HepG2 (cell line): ENCODE data around the gene TATDN3. TPM values are rescaled to one million over a fixed set of nuclear protein-coding genes. Genes with fewer than 3 reads are reported as not detected.

Experiments
- CHD2 ChIP-seq: IDR thresholded peaks from 2 replicates; pipeline ENCODE4 v1.6.1; 2011; ENCODE audit warnings: low read depth, low read length, improper control_type of control experiment
- HNRNPUL1 ChIP-seq: fragments of 200-400 bp; formaldehyde crosslinking; IDR thresholded peaks from 2 replicates; pipeline ENCODE4 v1.6.1; 2017; ENCODE audit warnings: low read depth, mild to moderate bottlenecking, low read length, moderate library complexity
- MAZ ChIP-seq, 2 experiments: sonication (generic) in 1 of 2; formaldehyde crosslinking in 1 of 2; IDR thresholded peaks; 2 replicates each; pipeline versions ENCODE4 v1.5.0 to v1.6.1; 2012 to 2020; ENCODE audit warnings: low read depth in 2 of 2, mild to moderate bottlenecking in 2 of 2, borderline replicate concordance in 1 of 2, improper control_type of control experiment in 1 of 2, low read length in 1 of 2, missing genetic modification reagents in 1 of 2, moderate library complexity in 1 of 2
- RAD51 ChIP-seq: fragments of 450-650 bp; IDR thresholded peaks from 2 replicates; pipeline ENCODE4 v1.6.1; 2016; ENCODE audit warnings: borderline replicate concordance
- SOX13 ChIP-seq, 3 experiments: fragments of 450-650 bp in 1 of 3; sonication (generic) in 1 of 3; formaldehyde crosslinking in 1 of 3; IDR thresholded peaks in 2 of 3; conservative IDR thresholded peaks in 1 of 3; 2 replicates each; pipeline versions ENCODE4 v1.5.0 to v1.6.1; 2016 to 2020; ENCODE audit warnings: antibody characterized with exemption in 1 of 3, mild to moderate bottlenecking in 1 of 3, missing compliant biosample characterization in 1 of 3, missing genetic modification reagents in 1 of 3, moderate library complexity in 1 of 3
- THAP11 ChIP-seq: IDR thresholded peaks from 2 replicates; pipeline ENCODE4 v1.6.1; 2016; ENCODE audit warnings: missing biosample characterization, missing genetic modification reagents
- TOPORS ChIP-seq: sonication (generic); formaldehyde crosslinking; IDR thresholded peaks from 2 replicates; pipeline ENCODE4 v1.8.0; 2023; ENCODE audit warnings: mild to moderate bottlenecking, missing genetic modification reagents
- ZFP41 ChIP-seq: sonication (generic); formaldehyde crosslinking; IDR thresholded peaks from 2 replicates; pipeline ENCODE4 v1.4.0; 2020; ENCODE audit warnings: mild to moderate bottlenecking, missing genetic modification reagents, borderline replicate concordance
- ZNF354B ChIP-seq: sonication (generic); formaldehyde crosslinking; IDR thresholded peaks from 2 replicates; pipeline ENCODE4 v1.8.0; 2022; ENCODE audit warnings: mild to moderate bottlenecking, missing genetic modification reagents
- ZNF563 ChIP-seq: sonication (generic); formaldehyde crosslinking; IDR thresholded peaks from 2 replicates; pipeline ENCODE4 v1.8.0; 2022; ENCODE audit warnings: mild to moderate bottlenecking, moderate library complexity, missing genetic modification reagents
- ZNF577 ChIP-seq: sonication (generic); formaldehyde crosslinking; IDR thresholded peaks from 2 replicates; pipeline ENCODE4 v1.4.0; 2020; ENCODE audit warnings: mild to moderate bottlenecking, low read depth, missing genetic modification reagents, borderline replicate concordance
- polyA plus RNA-seq, 8 experiments: library from polyadenylated mRNA; depleted of rRNA in 3 of 8; stranded (reverse) in 7 of 8; unstranded in 1 of 8; fragments of >200 nt; fragmentation: Illumina TruSeq in 4 of 8; extraction: Trizol in 4 of 8; gene quantifications; 2 replicates each; pipeline versions ENCODE4 v1.2.1 to v1.2.3, GENCODE V29; 2011 to 2016; ENCODE audit warnings: low read depth in 4 of 8, missing spikeins in 1 of 8, mixed read lengths in 1 of 8; ENCODE audit not compliant: insufficient read depth in 1 of 8
- total RNA-seq, 5 experiments: library from RNA; depleted of rRNA; stranded (reverse); fragments of >200 nt; fragmentation: Illumina TruSeq; extraction: Trizol; gene quantifications; 2 replicates each; pipeline ENCODE4 v1.2.3, GENCODE V29; 2016; ENCODE audit warnings: low read depth in 1 of 5
- TF ChIP-seq, protein P1 (sequence below): sonication (generic); formaldehyde crosslinking; IDR thresholded peaks from 2 replicates; pipeline ENCODE4; 2020; ENCODE audit warnings: missing genetic modification reagents, mild to moderate bottlenecking, borderline replicate concordance
- TF ChIP-seq, protein P2 (sequence below): sonication (generic); formaldehyde crosslinking; IDR thresholded peaks from 2 replicates; pipeline ENCODE4 v1.8.0; 2022; ENCODE audit warnings: low read depth, missing genetic modification reagents
- TF ChIP-seq, protein P3 (sequence below): sonication (generic); formaldehyde crosslinking; IDR thresholded peaks from 2 replicates; pipeline ENCODE4 v1.4.0; 2020; ENCODE audit warnings: missing genetic modification reagents
- TF ChIP-seq, protein P4 (sequence below): sonication (generic); IDR thresholded peaks from 2 replicates; pipeline ENCODE4 v1.6.1; 2016; ENCODE audit warnings: low read depth, borderline replicate concordance
- TF ChIP-seq, protein P5 (sequence below): sonication (generic); formaldehyde crosslinking; IDR thresholded peaks from 2 replicates; pipeline ENCODE4 v1.4.0; 2020; ENCODE audit warnings: missing genetic modification reagents

TATDN3 gene
- total and polyA plus RNA-seq, 2 of the 13 experiments (the other 11 are each of a cell fraction or from before 2014, with no cell fraction given): 7.3 to 8.6 TPM

DNA sequence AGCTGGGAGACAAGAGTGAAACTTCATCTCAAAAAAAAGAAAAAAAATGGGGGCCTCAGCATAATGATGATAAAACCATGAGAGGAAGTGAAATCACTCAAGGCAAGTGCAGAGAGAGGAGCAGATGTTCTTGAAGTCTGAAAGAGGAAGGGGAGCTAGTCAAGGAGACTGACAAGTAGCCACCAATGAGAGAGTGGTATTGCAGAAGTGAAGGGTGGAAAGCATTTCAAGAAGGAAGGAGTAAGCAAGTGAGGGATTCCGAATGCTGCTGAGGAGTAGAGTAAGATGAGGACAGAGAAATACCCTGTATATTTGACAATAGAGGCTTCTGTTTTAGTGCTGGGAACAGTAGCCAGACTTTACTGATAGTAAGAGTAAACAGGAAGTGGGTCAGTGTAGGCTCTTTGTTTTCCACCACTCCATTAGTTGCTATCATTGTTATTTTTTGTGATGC lies 2.9 kb downstream of the TATDN3 start (continued):
- no peak for TF ChIP-seq HNRNPUL1
- TF ChIP-seq ZNF563 (CRISPR knock-in tag): no peak
- no peak for TF ChIP-seq ZNF577 (CRISPR knock-in tag)
- TF ChIP-seq CHD2: no peak
- no peak for TF ChIP-seq ZNF354B
- no peak for TF ChIP-seq RAD51
- TF ChIP-seq, protein P1, sequence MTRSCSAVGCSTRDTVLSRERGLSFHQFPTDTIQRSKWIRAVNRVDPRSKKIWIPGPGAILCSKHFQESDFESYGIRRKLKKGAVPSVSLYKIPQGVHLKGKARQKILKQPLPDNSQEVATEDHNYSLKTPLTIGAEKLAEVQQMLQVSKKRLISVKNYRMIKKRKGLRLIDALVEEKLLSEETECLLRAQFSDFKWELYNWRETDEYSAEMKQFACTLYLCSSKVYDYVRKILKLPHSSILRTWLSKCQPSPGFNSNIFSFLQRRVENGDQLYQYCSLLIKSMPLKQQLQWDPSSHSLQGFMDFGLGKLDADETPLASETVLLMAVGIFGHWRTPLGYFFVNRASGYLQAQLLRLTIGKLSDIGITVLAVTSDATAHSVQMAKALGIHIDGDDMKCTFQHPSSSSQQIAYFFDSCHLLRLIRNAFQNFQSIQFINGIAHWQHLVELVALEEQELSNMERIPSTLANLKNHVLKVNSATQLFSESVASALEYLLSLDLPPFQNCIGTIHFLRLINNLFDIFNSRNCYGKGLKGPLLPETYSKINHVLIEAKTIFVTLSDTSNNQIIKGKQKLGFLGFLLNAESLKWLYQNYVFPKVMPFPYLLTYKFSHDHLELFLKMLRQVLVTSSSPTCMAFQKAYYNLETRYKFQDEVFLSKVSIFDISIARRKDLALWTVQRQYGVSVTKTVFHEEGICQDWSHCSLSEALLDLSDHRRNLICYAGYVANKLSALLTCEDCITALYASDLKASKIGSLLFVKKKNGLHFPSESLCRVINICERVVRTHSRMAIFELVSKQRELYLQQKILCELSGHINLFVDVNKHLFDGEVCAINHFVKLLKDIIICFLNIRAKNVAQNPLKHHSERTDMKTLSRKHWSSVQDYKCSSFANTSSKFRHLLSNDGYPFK (CRISPR knock-in tag): no peak
- no peak for TF ChIP-seq SOX13 (IDR thresholded peaks at IDR 0.05)
- peak in 1 of 2 experiments; percentile 87; a peak in 2 of 4 replicates for TF ChIP-seq SOX13 (CRISPR knock-in tag; conservative IDR thresholded peaks at IDR 0.05 in 1 of 2, IDR thresholded peaks at IDR 0.05 in 1 of 2)
- TF ChIP-seq, protein P2, sequence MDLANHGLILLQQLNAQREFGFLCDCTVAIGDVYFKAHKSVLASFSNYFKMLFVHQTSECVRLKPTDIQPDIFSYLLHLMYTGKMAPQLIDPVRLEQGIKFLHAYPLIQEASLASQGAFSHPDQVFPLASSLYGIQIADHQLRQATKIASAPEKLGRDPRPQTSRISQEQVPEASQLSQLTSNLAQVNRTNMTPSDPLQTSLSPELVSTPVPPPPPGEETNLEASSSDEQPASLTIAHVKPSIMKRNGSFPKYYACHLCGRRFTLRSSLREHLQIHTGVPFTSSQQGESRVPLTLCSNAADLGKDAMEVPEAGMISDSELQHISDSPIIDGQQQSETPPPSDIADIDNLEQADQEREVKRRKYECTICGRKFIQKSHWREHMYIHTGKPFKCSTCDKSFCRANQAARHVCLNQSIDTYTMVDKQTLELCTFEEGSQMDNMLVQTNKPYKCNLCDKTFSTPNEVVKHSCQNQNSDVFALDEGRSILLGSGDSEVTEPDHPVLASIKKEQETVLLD (CRISPR knock-in tag): no peak
- no peak for TF ChIP-seq ZFP41 (CRISPR knock-in tag)
- TF ChIP-seq, protein P3, sequence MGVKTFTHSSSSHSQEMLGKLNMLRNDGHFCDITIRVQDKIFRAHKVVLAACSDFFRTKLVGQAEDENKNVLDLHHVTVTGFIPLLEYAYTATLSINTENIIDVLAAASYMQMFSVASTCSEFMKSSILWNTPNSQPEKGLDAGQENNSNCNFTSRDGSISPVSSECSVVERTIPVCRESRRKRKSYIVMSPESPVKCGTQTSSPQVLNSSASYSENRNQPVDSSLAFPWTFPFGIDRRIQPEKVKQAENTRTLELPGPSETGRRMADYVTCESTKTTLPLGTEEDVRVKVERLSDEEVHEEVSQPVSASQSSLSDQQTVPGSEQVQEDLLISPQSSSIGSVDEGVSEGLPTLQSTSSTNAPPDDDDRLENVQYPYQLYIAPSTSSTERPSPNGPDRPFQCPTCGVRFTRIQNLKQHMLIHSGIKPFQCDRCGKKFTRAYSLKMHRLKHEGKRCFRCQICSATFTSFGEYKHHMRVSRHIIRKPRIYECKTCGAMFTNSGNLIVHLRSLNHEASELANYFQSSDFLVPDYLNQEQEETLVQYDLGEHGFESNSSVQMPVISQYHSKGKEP (CRISPR knock-in tag): no peak
- TF ChIP-seq, protein P4, sequence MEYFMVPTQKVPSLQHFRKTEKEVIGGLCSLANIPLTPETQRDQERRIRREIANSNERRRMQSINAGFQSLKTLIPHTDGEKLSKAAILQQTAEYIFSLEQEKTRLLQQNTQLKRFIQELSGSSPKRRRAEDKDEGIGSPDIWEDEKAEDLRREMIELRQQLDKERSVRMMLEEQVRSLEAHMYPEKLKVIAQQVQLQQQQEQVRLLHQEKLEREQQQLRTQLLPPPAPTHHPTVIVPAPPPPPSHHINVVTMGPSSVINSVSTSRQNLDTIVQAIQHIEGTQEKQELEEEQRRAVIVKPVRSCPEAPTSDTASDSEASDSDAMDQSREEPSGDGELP: no peak
- TF ChIP-seq THAP11 (CRISPR knock-in tag): 0 out of 2 replicates have a peak, but pooled peaks have one; percentile 11
- TF ChIP-seq MAZ (IDR thresholded peaks at IDR 0.05; ENCODE audit: borderline replicate concordance, low read depth, low read length): no peak
- TF ChIP-seq MAZ (CRISPR knock-in tag; IDR thresholded peaks at IDR 0.05; ENCODE audit: low read depth): no peak
- TF ChIP-seq, protein P5, sequence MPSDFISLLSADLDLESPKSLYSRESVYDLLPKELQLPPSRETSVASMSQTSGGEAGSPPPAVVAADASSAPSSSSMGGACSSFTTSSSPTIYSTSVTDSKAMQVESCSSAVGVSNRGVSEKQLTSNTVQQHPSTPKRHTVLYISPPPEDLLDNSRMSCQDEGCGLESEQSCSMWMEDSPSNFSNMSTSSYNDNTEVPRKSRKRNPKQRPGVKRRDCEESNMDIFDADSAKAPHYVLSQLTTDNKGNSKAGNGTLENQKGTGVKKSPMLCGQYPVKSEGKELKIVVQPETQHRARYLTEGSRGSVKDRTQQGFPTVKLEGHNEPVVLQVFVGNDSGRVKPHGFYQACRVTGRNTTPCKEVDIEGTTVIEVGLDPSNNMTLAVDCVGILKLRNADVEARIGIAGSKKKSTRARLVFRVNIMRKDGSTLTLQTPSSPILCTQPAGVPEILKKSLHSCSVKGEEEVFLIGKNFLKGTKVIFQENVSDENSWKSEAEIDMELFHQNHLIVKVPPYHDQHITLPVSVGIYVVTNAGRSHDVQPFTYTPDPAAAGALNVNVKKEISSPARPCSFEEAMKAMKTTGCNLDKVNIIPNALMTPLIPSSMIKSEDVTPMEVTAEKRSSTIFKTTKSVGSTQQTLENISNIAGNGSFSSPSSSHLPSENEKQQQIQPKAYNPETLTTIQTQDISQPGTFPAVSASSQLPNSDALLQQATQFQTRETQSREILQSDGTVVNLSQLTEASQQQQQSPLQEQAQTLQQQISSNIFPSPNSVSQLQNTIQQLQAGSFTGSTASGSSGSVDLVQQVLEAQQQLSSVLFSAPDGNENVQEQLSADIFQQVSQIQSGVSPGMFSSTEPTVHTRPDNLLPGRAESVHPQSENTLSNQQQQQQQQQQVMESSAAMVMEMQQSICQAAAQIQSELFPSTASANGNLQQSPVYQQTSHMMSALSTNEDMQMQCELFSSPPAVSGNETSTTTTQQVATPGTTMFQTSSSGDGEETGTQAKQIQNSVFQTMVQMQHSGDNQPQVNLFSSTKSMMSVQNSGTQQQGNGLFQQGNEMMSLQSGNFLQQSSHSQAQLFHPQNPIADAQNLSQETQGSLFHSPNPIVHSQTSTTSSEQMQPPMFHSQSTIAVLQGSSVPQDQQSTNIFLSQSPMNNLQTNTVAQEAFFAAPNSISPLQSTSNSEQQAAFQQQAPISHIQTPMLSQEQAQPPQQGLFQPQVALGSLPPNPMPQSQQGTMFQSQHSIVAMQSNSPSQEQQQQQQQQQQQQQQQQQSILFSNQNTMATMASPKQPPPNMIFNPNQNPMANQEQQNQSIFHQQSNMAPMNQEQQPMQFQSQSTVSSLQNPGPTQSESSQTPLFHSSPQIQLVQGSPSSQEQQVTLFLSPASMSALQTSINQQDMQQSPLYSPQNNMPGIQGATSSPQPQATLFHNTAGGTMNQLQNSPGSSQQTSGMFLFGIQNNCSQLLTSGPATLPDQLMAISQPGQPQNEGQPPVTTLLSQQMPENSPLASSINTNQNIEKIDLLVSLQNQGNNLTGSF (CRISPR knock-in tag): no peak
- no peak for TF ChIP-seq TOPORS (CRISPR knock-in tag)
